GM12891 (cell line): ENCODE measurements around the gene AMBRA1.

Experiments
- PAX5 ChIP-seq: IDR thresholded peaks from 2 replicates; pipeline ENCODE4 v1.6.1; 2011; ENCODE audit warnings: low read length, moderate library complexity, mild to moderate bottlenecking; ENCODE audit not compliant: insufficient read depth, severe bottlenecking
- POLR2A ChIP-seq: IDR thresholded peaks from 2 replicates; pipeline ENCODE4 v1.6.1; 2011; ENCODE audit warnings: low read depth, low read length, control low read depth
- POLR2AphosphoS5 ChIP-seq: IDR thresholded peaks from 2 replicates; pipeline ENCODE4 v1.6.1; 2011; ENCODE audit warnings: low read depth, low read length, control low read depth
- POU2F2 ChIP-seq: IDR thresholded peaks from 2 replicates; pipeline ENCODE4 v1.6.1; 2011; ENCODE audit warnings: low read depth, mild to moderate bottlenecking, control low read depth, low read length, moderate library complexity
- SPI1 ChIP-seq: IDR thresholded peaks from 2 replicates; pipeline ENCODE4 v1.6.1; 2011; ENCODE audit warnings: low read depth, low read length, control low read depth
- TAF1 ChIP-seq: IDR thresholded peaks from 2 replicates; pipeline ENCODE4 v1.6.1; 2011; ENCODE audit warnings: low read depth, low read length, control low read depth

DNA sequence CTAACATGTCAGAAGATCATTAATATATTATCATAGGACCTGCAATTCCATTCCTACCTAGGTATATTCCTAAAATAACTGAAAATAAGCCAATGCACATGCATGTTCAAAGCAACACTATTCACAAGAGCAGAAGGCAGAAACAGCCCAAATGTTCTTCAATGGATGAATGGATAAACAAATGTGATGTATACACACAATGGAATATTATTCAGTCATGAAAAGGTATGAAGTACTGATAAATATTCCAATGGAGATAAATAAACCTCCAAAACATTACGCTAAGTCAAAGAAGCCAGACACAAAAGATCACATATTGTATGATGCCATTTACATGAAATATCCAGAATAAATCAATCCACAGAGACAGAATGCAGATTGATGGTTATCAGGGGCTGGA lies 16.8 kb downstream of the AMBRA1 start:
- TF ChIP-seq POLR2A (no peak), POLR2AphosphoS5 (no peak), TAF1 (no peak), PAX5 (no peak), SPI1 (no peak), POU2F2 (no peak)
